GM12878 (cell line): ENCODE results near the gene UBASH3B. TPM values are rescaled to one million over a fixed set of nuclear protein-coding genes. Genes with fewer than 3 reads are reported as not detected.

Experiments
- ATAC-seq: fragments of 200-7000 bp; cut with Tn5 transposase; 3 replicates; pipeline ENCODE4 v1.9.1; 2020; ENCODE audit warnings: mild to moderate bottlenecking, moderate library complexity
- BruUV-seq: library from RNA; stranded (reverse); fragments of 400-500 nt; replicated peaks from 2 replicates; lab custom pipeline; 2021; lab: Mats Ljungman, UMichigan
- CTCF ChIA-PET: fragments of 300-600 bp; sonication (Branson Sonifier 250); formaldehyde crosslinking; extraction: SDS; loops from one replicate; lab custom pipeline; 2021; ENCODE audit warnings: inconsistent platforms; lab: Yijun Ruan, JAX
- POLR2A ChIA-PET: fragments of 350-600 bp; formaldehyde crosslinking; extraction: SDS; loops from one replicate; lab custom pipeline; 2021; ENCODE audit warnings: inconsistent platforms; lab: Charles Lee
- RAD21 ChIA-PET: fragments of 300-600 bp; sonication (Branson Sonifier 250); formaldehyde crosslinking; loops from one replicate; lab custom pipeline; 2023; ENCODE audit warnings: antibody characterized with exemption; ENCODE audit not compliant: unreplicated experiment; lab: Charles Lee
- SMC1A ChIA-PET: fragments of 300-600 bp; sonication (Branson Sonifier 250); formaldehyde crosslinking; loops from one replicate; lab custom pipeline; 2023; ENCODE audit not compliant: unreplicated experiment, uncharacterized antibody; lab: Charles Lee
- DNase-seq: peaks from one replicate; pipeline ENCODE4 v3.0.0-alpha.2; 2011; ENCODE audit warnings: low read depth, low spot score
- FAIRE-seq: peaks from 3 replicates; lab custom pipeline; 2011; peaks lifted over from hg19 to GRCh38; lab: Jason Lieb, UNC
- H2AFZ ChIP-seq: 2 replicates; pipeline ENCODE4 v1.6.0; 2011; ENCODE audit warnings: low read depth, low read length, control low read depth; ENCODE audit not compliant: control insufficient read depth
- H3K27ac ChIP-seq: 2 replicates; pipeline ENCODE4 v1.5.1; 2011; ENCODE audit warnings: control low read depth; ENCODE audit not compliant: control insufficient read depth, insufficient read depth
- H3K27me3 ChIP-seq, 2 experiments: replicated peaks in 1 of 2; 2 replicates each; pipeline versions ENCODE4 v1.6.0 to v1.6.1; 2011; ENCODE audit warnings: low read length in 1 of 2; ENCODE audit not compliant: control insufficient read depth in 2 of 2, insufficient read depth in 2 of 2
- H3K36me3 ChIP-seq, 2 experiments: 2 replicates each; pipeline ENCODE4 v1.5.1; 2011; ENCODE audit warnings: low read length in 1 of 2; ENCODE audit not compliant: control insufficient read depth in 2 of 2, insufficient read depth in 2 of 2
- H3K4me1 ChIP-seq: 2 replicates; pipeline ENCODE4 v1.6.1; 2011; ENCODE audit warnings: mild to moderate bottlenecking, low read length, moderate library complexity, mixed read lengths; ENCODE audit not compliant: control insufficient read depth, insufficient read depth
- H3K4me2 ChIP-seq: 2 replicates; pipeline ENCODE4 v1.6.0; 2011; ENCODE audit warnings: control low read depth; ENCODE audit not compliant: control insufficient read depth, insufficient read depth
- H3K4me3 ChIP-seq: fragments of 200-600 bp; sonication (generic); 2 replicates; pipeline ENCODE4 v1.5.1; 2016
- H3K79me2 ChIP-seq: 2 replicates; pipeline ENCODE4 v1.6.0; 2011; ENCODE audit warnings: low read length; ENCODE audit not compliant: control insufficient read depth, insufficient read depth
- H3K9ac ChIP-seq: 2 replicates; pipeline ENCODE4 v1.8.0; 2011; ENCODE audit warnings: low read length, control low read depth, mixed read lengths; ENCODE audit not compliant: control insufficient read depth, insufficient read depth
- H3K9me3 ChIP-seq: replicated peaks from 3 replicates; pipeline ENCODE4 v1.5.1; 2011; ENCODE audit warnings: mild to moderate bottlenecking, low read length; ENCODE audit not compliant: control insufficient read depth, insufficient read depth
- H4K20me1 ChIP-seq: 2 replicates; pipeline ENCODE4 v1.6.0; 2011; ENCODE audit not compliant: control insufficient read depth, insufficient read depth
- CHD2 ChIP-seq: IDR thresholded peaks from 2 replicates; pipeline ENCODE4 v1.6.1; 2011; ENCODE audit warnings: low read depth, low read length, improper control_type of control experiment, borderline replicate concordance
- EED ChIP-seq: sonication (generic); IDR thresholded peaks from 2 replicates; pipeline ENCODE4 v1.6.1; 2016; ENCODE audit warnings: antibody characterized with exemption, low read depth
- FOXK2 ChIP-seq: fragments of 450-650 bp; IDR thresholded peaks from 2 replicates; pipeline ENCODE4 v1.6.1; 2017; ENCODE audit warnings: mild to moderate bottlenecking, moderate library complexity
- PML ChIP-seq: IDR thresholded peaks from 2 replicates; pipeline ENCODE4 v1.6.1; 2012; ENCODE audit warnings: low read length, inconsistent platforms
- POLR2AphosphoS2 ChIP-seq: IDR thresholded peaks from 2 replicates; pipeline ENCODE4 v1.6.1; 2011; ENCODE audit warnings: low read depth, mild to moderate bottlenecking, low read length, improper control_type of control experiment, moderate library complexity
- RAD51 ChIP-seq: fragments of 450-650 bp; IDR thresholded peaks from 2 replicates; pipeline ENCODE4 v1.6.1; 2016; ENCODE audit warnings: moderate library complexity, mild to moderate bottlenecking, inconsistent platforms
- RFX5 ChIP-seq: IDR thresholded peaks from 2 replicates; pipeline ENCODE4 v1.6.1; 2011; ENCODE audit warnings: low read depth, low read length, improper control_type of control experiment
- SREBF1 ChIP-seq: IDR thresholded peaks from 2 replicates; pipeline ENCODE4 v1.6.1; 2012; ENCODE audit warnings: mild to moderate bottlenecking, low read length
- SUZ12 ChIP-seq: fragments of 200-600 bp; sonication (generic); IDR thresholded peaks from one replicate; pipeline ENCODE4 v1.6.1; 2018; ENCODE audit warnings: antibody characterized with exemption, mild to moderate bottlenecking; ENCODE audit not compliant: unreplicated experiment
- TCF12 ChIP-seq: IDR thresholded peaks from 2 replicates; pipeline ENCODE4 v1.6.1; 2011; ENCODE audit warnings: low read depth, mild to moderate bottlenecking, low read length
- whole genome bisulfite sequencing: methylation state at CpG from one replicate; pipeline ENCODE4 v1.1.6; 2016; ENCODE audit warnings: low lambda C conversion rate; ENCODE audit not compliant: insufficient replicate concordance, insufficient coverage; ENCODE audit errors: missing lambda C conversion rate; 5-methylcytosine and 5-hydroxymethylcytosine counted together
- in situ Hi-C: fragments of 300-500 bp; cut with MboI; formaldehyde crosslinking; loops from 9 replicates; pipeline ENCODE4 v1.14.3; 2018; ENCODE audit warnings: mixed read lengths
- intact Hi-C: fragments of 100-400 bp; cut with micrococcal nuclease; formaldehyde crosslinking; loops from one replicate; pipeline ENCODE4 v1.14.2; 2022; ENCODE audit not compliant: unreplicated experiment
- polyA plus RNA-seq, 11 experiments: library from polyadenylated mRNA; depleted of rRNA in 4 of 11; unstranded in 6 of 11; stranded (reverse) in 5 of 11; fragments of >200 nt; fragmentation: Nextera tagmentation in 4 of 11; fragmentation: Illumina TruSeq in 1 of 11; extraction: Ambion mirVana in 4 of 11; extraction: Trizol in 1 of 11; gene quantifications; 1 replicate in 1 of 11; 2 replicates in 10 of 11; pipeline versions ENCODE4 v1.2.1 to v1.2.3, GENCODE V29; 2011 to 2016; ENCODE audit warnings: inconsistent platforms in 2 of 11, missing spikeins in 2 of 11, low read depth in 1 of 11
- total RNA-seq, 4 experiments: library from RNA; depleted of rRNA in 3 of 4; stranded (reverse); fragments of >200 nt in 3 of 4; fragmentation: Illumina TruSeq in 1 of 4; extraction: Trizol in 1 of 4; gene quantifications; 2 replicates each; pipeline versions ENCODE4 v1.2.1 to v1.2.3, GENCODE V29; 2013 to 2021
- TF ChIP-seq, protein P1 (sequence below): IDR thresholded peaks from 2 replicates; pipeline ENCODE4 v1.6.1; 2011; ENCODE audit warnings: low read depth, mild to moderate bottlenecking, low read length, moderate library complexity, borderline replicate concordance; ENCODE audit errors: extremely low read depth
- TF ChIP-seq, protein P2 (sequence below): IDR thresholded peaks from 2 replicates; pipeline ENCODE4 v1.6.1; 2012; ENCODE audit warnings: low read depth, low read length, improper control_type of control experiment
- TF ChIP-seq, protein P3 (sequence below): fragments of 450-650 bp; IDR thresholded peaks from 2 replicates; pipeline ENCODE4 v1.6.1; 2016; ENCODE audit warnings: mild to moderate bottlenecking

The UBASH3B gene
- total and polyA plus RNA-seq, 10 of the 15 experiments (the other 5 are each of a cell fraction or from before 2014, with no cell fraction given) = 0.18 to 3.3 (median 0.57) TPM

DNA sequence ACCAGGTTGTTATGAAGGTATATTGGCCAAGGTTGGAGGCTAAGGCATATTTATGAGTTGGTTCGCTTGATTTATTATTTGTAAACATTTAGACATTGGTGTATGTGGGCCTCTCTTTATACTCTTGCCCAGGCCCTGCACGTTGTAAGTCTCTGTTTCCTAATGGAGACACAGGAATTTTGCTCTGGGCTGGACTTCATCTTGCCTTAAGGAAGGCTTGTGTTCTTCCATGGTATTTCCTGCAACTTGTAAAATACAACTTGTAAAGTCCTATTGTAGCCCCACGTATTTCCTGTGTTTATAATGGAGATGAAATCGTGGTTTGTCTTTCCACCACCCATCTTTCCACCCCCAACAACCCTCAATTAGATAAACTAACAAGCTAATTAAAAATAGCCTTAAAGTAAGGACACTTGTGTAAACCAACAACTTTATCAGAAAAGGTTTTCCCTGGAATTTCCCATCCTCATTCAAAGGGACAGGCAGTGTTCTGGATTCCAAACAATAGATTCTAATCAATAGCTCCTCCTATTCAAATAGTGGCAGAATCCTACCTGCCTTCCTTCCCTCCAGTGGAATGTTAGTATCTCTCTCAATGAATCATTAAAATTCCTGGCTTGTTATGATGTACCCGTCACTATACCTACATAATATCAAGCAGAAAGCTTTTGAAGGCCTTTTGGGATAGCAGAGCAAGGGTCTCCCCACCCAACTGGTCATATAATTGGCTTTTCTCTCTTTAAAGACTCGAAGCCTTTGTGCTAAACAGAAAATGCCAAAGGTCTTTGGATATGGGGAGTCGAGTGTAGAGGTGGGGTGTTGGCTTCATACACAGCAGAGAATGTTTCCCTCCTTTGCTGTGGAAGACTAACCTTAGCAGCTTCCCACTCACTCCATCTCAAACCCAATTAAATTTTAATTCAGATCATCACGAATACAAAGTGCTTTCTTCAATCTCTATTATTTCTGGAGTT, 77.1 kb downstream of the UBASH3B start:
- intact Hi-C loops = no loop called here

DNA sequence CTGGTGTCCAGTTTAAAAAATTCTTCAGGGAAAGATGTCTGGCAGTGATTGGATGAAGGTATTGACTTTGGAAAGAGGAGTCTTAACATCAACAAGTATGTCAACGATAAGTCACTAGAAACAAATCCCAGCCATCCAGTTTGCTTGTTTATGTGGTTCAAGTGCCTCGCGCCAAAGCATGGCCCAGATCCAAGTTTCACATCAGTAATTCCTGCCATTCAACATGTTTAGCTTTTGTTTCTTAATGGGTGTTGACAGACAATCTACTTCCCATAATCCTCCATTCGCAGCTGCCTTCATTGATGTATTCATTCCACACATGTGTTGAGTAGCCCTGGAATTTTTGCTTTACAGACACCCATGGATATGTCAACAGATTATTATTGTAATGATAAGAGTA, 77.8 kb downstream of the UBASH3B start:
- in situ Hi-C loops = no loop called here
- BruUV-seq = no TSS peak
- ChIA-PET POLR2A (interaction anchor here (0.6 kb wide), 1 partner anchor 1664 kb away, joined by 3 read pairs; no protein-coding TSS in a partner anchor), RAD21 (no interaction called here), SMC1A (no interaction called here), CTCF (interaction anchor here (2.2 kb wide), 1 partner anchor 22 kb away, joined by 12 read pairs; no protein-coding TSS in a partner anchor)
- H2AFZ ChIP-seq = no peak overlapping the region
- no peaks in the 10 kb centered on the region for H3K9me3 ChIP-seq
- H3K9ac ChIP-seq = no peak overlapping the region
- no peaks in the 10 kb centered on the region for H3K79me2 ChIP-seq
- no peak overlapping the region for H3K4me3 ChIP-seq
- H3K36me3 ChIP-seq = no peaks in the 10 kb centered on the region
- H3K4me1 ChIP-seq = 0 out of 2 replicates have a peak, but pooled peaks cover 2% of the 10 kb centered on the region
- intact Hi-C loops = no loop called here
- peaks cover 0 to under 1% of the 10 kb centered on the region in 2 experiments; a peak in 2 of 4 replicates for H3K27me3 ChIP-seq
- H3K27ac ChIP-seq = no peak overlapping the region
- FAIRE-seq (no peak), DNase-seq (no peak), ATAC-seq (no peak)
- H3K4me2 ChIP-seq = no peak overlapping the region
- WGBS = 64% methylated on average over 4 of the region's 4 CpGs
- no peaks in the 10 kb centered on the region for H4K20me1 ChIP-seq
- TF ChIP-seq FOXK2 = no peak
- TF ChIP-seq RAD51 = no peak
- no peak for TF ChIP-seq EED
- TF ChIP-seq, protein P1, sequence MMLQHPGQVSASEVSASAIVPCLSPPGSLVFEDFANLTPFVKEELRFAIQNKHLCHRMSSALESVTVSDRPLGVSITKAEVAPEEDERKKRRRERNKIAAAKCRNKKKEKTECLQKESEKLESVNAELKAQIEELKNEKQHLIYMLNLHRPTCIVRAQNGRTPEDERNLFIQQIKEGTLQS = no peak
- TF ChIP-seq CHD2 = no peak
- TF ChIP-seq POLR2AphosphoS2 = no peak
- TF ChIP-seq, protein P2, sequence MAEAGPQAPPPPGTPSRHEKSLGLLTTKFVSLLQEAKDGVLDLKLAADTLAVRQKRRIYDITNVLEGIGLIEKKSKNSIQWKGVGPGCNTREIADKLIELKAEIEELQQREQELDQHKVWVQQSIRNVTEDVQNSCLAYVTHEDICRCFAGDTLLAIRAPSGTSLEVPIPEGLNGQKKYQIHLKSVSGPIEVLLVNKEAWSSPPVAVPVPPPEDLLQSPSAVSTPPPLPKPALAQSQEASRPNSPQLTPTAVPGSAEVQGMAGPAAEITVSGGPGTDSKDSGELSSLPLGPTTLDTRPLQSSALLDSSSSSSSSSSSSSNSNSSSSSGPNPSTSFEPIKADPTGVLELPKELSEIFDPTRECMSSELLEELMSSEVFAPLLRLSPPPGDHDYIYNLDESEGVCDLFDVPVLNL = no peak
- TF ChIP-seq, protein P3, sequence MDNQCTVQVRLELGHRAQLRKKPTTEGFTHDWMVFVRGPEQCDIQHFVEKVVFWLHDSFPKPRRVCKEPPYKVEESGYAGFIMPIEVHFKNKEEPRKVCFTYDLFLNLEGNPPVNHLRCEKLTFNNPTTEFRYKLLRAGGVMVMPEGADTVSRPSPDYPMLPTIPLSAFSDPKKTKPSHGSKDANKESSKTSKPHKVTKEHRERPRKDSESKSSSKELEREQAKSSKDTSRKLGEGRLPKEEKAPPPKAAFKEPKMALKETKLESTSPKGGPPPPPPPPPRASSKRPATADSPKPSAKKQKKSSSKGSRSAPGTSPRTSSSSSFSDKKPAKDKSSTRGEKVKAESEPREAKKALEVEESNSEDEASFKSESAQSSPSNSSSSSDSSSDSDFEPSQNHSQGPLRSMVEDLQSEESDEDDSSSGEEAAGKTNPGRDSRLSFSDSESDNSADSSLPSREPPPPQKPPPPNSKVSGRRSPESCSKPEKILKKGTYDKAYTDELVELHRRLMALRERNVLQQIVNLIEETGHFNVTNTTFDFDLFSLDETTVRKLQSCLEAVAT = no peak
- TF ChIP-seq SREBF1 = no peak
- no peak for TF ChIP-seq TCF12
- TF ChIP-seq RFX5 = no peak
- TF ChIP-seq SUZ12 = no peak

More for the DNA sequence above, 77.1 kb downstream of the UBASH3B start:
- Histone ChIP-seq H3K27me3 (no peaks in the 10 kb centered on the region; a peak in 1 of 4 replicates), H3K9me3 (no peaks in the 10 kb centered on the region), H2AFZ (no peak overlapping the region), H3K9ac (no peak overlapping the region), H3K79me2 (no peaks in the 10 kb centered on the region), H3K4me3 (no peak overlapping the region), H4K20me1 (no peaks in the 10 kb centered on the region), H3K4me2 (no peak overlapping the region), H3K36me3 (no peaks in the 10 kb centered on the region), H3K4me1 (peaks cover 2% of the 10 kb centered on the region; the same call in 1 of the 2 replicates), H3K27ac (no peak overlapping the region)
- DNase-seq = no peak
- WGBS = 27% methylated on average over 8 of the region's 8 CpGs
- RAD21 ChIA-PET = no interaction called here
- POLR2A ChIA-PET = no interaction called here
- SMC1A ChIA-PET = no interaction called here
- in situ Hi-C loops = no loop called here
- CTCF ChIA-PET = interaction anchor here (0.7 to 2.2 kb wide), 2 partner anchors 16 to 23 kb away, joined by 3 to 12 read pairs; no protein-coding TSS in a partner anchor
- ATAC-seq = no peak
- TF ChIP-seq PML = no peak
- no TSS peak for BruUV-seq
- no peak for FAIRE-seq
